OCI-M2 (cell line): ENCODE measurements around the gene CAD.

ENCODE experiments used
- DNase-seq: peaks from one replicate; lab custom pipeline; 2025; ENCODE audit not compliant: unreplicated experiment; lab: John Stamatoyannopoulos, UW

Gene CAD

GRCh38 chr2:27222407-27222806 is 5.2 kb downstream of the CAD start:
- no peak for DNase-seq

DNA sequence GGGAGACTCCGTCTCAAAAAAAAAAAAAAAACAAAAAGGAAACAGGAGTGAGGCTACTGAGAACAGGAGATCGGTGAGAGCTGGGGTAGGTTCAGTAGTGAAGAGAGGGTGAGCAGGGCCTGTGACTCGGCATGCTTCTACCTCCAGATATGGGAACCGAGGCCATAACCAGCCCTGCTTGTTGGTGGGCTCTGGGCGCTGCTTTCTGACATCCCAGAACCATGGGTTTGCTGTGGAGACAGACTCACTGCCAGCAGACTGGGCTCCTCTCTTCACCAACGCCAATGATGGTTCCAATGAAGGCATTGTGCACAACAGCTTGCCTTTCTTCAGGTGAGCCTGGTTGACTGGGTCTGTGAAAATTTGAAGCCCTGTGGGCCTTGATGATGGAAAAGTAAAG is 6.2 kb downstream of the CAD start:
- no peak for DNase-seq

DNA sequence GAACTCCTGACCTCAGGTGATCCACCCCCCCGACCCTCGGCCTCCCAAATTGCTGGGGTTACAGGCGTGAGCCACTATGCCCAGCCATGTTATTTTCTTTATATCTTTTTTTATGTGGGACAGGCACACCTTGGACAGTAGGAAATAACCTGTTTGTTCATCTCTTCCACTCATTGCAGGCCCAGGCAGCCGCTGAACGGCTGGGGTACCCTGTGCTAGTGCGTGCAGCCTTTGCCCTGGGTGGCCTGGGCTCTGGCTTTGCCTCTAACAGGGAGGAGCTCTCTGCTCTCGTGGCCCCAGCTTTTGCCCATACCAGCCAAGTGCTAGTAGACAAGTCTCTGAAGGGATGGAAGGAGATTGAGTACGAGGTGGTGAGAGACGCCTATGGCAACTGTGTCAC is 8.4 kb downstream of the CAD start:
- DNase-seq, result no peak

DNA sequence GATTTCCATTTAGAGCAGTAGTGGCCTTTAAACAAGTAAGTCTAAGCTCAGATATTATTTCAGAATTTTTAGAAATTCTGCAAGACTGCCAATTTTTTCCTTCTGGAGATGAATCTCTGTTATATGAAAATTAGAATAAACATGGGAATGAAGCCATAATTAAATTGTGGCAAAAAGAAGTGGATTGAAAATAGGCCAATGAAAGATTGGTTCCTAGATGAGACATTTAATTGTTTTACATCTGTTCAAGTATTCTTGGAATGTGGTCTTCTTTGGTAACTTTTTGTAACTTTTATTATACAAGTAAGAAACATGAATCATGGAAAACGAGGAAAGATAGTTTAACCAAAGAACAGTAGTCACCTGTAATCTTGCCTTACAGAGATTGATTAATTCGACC is 10.3 kb downstream of the CAD start:
- no peak for DNase-seq

DNA sequence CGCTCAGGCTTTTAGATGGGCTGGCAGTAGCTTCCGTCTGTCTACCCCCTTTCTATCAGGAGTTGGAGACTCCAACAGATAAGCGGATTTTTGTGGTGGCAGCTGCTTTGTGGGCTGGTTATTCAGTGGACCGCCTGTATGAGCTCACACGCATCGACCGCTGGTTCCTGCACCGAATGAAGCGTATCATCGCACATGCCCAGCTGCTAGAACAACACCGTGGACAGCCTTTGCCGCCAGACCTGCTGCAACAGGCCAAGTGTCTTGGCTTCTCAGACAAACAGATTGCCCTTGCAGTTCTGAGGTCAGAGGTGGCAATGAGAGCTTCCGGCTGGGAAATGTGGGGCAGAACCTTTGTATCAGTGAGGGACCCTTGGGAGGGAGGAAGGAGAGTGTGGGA is 14.8 kb downstream of the CAD start:
- DNase-seq, result no peak

GRCh38 chr2:27233341-27233740 is 16.2 kb downstream of the CAD start:
- DNase-seq, result no peak

- DNase-seq, result no peak
Observed at GRCh38 chr2:27236136-27236535, 19.0 kb downstream of the CAD start.

- DNase-seq, result no peak
Observed at GRCh38 chr2:27236626-27237025, 19.5 kb downstream of the CAD start.

DNA sequence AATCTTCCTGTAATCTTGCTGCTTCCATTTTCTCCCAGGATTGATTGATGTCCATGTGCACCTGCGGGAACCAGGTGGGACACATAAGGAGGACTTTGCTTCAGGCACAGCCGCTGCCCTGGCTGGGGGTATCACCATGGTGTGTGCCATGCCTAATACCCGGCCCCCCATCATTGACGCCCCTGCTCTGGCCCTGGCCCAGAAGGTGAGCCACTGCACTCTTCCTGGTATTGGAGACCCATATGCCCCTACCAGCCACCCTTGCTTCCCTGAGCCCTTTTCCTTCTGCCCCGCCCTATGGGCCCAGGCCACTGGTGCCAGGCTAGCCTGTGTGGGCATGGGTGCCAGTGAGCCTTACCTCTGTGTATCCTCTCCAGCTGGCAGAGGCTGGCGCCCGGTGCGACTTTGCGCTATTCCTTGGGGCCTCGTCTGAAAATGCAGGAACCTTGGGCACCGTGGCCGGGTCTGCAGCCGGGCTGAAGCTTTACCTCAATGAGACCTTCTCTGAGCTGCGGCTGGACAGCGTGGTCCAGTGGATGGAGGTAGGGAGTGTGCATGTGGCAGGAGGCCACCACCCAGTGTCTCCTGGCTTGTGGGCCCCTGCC is 20.3 kb downstream of the CAD start:
- DNase-seq, result no peak

DNA sequence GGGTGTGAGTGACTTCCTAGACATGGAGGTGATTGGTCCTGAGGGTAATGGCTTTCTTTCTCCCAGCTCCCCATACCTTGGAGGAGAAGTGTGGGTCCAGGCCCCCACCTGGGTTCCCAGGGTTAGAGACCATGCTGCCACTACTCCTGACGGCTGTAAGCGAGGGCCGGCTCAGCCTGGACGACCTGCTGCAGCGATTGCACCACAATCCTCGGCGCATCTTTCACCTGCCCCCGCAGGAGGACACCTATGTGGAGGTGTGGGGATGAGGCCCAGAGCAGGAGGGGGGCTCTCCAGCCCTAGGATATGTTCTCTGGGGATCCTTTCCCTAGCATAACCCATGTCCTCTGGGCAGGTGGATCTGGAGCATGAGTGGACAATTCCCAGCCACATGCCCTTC is 21.8 kb downstream of the CAD start:
- DNase-seq, result no peak

- no peak for DNase-seq
Observed at GRCh38 chr2:27240406-27240805, 23.2 kb downstream of the CAD start.

DNA sequence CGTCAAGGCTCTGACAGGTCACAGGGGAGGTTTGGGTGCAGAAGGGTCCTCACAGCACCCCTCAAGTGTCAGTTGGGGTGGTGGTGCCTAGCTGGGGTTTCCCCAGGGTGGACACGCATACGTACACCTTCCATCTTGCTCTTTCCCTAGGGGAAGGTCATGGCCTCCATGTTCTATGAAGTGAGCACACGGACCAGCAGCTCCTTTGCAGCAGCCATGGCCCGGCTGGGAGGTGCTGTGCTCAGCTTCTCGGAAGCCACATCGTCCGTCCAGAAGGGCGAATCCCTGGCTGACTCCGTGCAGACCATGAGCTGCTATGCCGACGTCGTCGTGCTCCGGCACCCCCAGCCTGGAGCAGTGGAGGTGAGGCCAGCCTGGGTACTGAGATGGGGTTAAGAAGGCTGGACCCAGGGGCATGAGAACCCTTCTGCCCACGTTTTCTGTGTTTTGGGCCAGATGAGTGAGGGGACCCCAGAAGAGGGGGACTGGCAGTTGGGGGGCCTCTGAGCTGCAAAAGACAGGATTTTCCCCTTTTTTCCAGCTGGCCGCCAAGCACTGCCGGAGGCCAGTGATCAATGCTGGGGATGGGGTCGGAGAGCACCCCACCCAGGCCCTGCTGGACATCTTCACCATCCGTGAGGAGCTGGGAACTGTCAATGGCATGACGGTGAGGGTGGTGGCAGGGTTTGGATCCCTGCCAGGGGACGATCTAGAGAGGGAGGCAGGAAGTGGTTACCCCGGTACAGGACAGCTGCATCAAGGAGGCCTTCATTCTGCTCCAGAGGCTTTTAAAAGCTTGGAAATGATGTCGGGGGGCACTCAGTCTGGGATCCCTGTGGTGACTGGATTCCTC is 24.8 kb downstream of the CAD start:
- DNase-seq, result no peak

DNA sequence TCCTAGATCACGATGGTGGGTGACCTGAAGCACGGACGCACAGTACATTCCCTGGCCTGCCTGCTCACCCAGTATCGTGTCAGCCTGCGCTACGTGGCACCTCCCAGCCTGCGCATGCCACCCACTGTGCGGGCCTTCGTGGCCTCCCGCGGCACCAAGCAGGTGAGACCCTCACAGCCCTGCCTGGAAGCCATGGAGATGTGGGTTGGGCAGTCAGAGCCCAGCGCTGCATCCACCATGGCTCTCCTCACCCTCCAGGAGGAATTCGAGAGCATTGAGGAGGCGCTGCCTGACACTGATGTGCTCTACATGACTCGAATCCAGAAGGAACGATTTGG is 25.4 kb downstream of the CAD start:
- no peak for DNase-seq

DNA sequence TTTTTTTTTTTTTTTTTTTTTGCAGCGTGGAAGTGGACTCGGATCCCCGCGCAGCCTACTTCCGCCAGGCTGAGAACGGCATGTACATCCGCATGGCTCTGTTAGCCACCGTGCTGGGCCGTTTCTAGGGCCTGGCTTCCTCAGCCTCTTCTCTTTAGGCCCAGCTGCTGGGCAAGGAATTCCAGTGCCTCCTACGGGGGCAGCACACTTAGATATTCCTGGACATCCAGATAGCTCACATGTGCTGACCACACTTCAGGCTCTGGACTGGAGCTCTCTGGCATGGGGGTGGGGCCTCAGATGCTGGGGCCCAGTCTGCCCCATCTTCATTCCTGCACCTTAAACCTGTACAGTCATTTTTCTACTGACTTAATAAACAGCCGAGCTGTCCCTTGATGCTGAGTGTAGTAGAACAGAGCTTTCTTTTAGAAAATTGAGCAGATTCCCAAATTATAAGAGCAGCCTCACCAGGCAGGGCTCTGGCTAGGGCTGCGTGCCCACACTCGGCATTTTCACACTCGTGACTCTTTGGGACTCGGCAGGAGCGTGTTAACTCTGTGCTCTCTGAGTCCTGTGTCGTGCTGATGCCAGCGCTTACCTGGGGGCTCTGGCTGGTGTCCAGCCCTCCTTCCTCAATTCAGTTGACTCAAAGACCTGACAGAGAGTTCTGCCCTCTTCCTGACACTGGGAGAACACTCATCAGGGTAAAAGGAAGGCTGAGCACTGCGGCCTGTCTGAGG is 26.4 kb downstream of the CAD start:
- DNase-seq, result no peak

DNA sequence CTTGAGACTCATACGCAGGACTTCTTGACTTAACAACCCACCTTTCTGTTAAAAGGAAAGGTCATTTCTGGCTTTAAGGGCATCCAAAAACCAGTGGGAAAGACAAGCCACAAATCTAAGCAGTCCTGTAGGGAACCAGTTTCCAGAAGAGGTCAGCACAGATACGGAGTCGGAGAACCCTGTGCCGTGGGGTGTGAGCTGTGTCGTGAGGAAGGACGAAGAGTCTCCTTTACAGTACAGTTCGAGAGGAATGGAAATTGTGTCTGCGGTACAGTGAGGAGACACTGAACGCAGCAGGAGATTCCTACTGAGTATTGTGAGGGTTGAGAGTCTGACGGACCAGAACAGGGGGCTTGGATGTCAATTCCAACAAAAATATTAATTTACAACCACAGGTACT is 27.9 kb downstream of the CAD start:
- no peak for DNase-seq

GRCh38 chr2:27245626-27246025 is 28.5 kb downstream of the CAD start:
- DNase-seq, result no peak

DNA sequence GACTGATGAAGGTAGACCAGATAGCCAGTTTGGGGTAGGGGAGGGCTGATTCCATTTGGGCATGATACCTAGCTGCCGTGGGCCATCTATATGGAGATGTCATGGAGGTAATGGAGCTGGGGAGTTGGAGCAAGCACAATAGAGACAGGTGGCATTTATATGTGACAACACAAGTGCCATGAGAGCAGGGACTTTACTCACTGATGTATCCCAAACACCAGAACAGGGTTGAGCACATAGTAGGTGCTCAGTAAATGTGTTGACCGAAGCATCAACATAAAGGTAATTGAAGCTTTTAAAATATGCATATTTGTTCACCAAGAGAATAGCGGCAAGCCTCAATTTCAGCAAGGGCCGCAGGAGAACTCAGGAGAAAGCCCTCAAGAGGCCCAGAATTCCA is 30.7 kb downstream of the CAD start:
- DNase-seq, result no peak

DNA sequence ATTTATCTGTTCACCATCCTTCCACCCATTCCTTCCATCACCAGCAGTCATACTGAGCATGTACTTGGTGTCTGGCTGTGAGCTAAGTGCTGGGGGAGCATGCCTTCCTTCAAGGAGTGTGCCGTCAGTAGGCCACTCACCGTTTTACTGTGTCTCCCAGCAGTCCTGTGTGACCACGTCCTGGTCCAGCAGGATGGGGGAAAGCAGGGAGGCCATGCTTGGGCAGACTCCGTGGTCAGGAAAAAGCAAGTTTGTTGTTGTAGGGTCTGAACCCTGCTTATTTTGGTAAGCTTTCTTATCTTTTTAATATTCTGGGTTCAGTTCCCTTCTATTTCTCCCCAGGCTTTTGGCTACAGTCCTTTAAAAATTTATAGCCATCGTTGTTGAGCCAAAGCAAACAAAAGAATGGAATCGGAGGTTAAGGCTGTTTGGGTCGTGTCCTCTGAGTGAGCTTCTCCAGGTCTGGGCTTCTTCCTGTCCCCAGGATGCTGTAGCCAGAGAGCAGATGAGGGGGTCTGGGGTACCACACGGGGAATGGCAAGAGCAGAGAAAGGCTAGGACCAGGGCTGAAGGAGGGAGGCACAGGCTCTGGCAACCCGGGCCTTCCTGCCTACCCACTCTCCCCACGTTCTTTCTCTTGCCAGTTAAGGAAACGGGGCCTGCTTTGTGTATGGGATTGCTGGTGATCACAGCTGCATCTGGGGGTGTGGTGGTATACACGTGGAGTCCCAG is 32.2 kb downstream of the CAD start:
- no peak for DNase-seq

DNA sequence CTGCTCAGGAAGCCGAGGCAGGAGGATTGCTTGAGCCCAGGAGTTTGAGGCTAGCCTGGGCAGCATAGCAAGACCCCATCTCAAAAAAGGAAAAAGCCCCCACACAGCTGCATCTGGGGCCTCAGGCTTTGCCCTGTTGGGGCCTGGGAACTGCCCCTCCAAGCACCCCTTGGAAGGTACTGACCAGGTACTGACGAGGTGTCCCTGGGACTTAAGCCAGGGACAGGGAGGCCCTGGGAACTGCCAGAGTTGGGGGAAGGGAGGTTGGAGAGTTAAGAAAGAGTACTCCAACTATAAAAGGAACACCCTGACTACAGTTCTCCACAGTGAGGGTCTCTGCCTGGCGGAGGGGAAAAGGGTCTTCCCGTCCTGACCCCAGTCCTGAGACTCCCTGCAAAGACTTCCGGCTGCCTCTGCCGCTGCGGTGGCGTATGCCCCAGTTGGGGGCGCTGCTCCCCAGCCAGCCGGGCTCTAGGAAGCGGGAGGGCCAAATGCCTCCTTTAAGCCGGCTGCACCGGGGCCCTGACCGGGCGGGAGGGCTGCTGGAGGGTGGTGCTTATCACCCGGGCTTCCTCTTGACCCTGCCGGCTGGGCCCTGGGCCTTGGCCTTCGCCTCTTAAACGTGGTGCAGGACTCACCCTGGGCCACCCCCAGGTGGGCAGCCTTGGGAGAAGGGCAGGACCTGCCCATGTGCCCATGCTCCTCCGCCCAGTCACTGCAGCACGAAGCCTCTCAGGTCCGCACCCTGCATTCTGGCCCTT is 32.9 kb downstream of the CAD start:
- no peak for DNase-seq

DNA sequence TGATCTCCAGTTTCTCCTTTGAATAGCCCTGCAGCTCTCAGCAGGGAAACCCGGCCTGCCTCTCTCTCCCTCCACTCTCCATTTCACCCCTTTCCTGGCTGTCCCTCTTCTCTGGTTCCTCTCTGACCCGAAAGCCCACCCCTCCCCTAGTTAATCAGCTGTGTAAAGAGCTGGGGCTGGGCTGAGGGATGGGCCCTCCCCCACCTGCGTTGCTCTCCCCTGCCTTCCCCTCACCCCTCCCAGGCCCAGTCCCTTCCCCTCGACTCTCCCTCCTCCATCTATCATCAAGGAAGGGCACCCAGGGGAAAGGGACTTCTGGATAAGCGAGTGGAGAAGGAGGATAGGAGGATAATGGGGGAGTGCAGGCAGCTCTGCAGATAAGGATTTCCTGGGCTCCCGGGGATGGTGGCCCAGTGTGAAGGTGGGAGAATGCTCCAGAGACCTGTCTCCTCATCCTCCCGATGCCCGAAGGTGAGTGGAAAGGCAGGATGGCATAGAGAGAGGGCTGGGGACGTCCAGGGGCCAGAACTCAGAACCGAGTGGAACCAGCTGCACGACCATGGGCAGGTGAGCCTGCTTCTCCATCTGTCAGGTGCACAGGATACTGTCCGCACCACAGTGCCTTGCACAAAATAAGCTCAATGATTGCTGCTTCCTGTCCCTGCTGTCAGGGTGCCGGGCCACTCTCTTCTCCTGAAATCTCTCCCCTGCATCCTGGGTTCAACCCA is 33.6 kb downstream of the CAD start:
- DNase-seq, result no peak
